ENCODE measurements around the gene NUDT9. TPM values are rescaled to one million over a fixed set of nuclear protein-coding genes. Genes with fewer than 3 reads are reported as not detected.
"Not testable (repeated sequence)": the region's sequence is repeated elsewhere in the genome, so short reads cannot be mapped to it uniquely, and the experiment has no call there.

NUDT9 gene
- total and polyA plus RNA-seq, 4 experiments from 2014 or later: 16.7 to 24.9 (median 19.7) TPM

- peaks cover 23 to 40% (median 31%) of the 10 kb centered on the region in 4 donors for H3K4me1 Mint-ChIP-seq
Observed at GRCh38 chr4:87392183-87392582, 30.2 kb upstream of the NUDT9 start.

GRCh38 chr4:87395073-87395472 lies 27.3 kb upstream of the NUDT9 start:
- ChIA-PET POLR2A (ENCODE audit: partially characterized antibody) (interaction anchor here (0.7 kb wide), 1 partner anchor 27 kb away, joined by 4 read pairs; the partner anchor contains the start of gene NUDT9), CTCF (ENCODE audit: partially characterized antibody) (interaction anchor here (1.4 kb wide), 1 partner anchor 16 kb away, joined by 4 read pairs; no protein-coding TSS in a partner anchor)
- Mint-ChIP-seq H3K4me1 (peaks cover 3 to 13% (median 7%) of the 10 kb centered on the region in 4 donors), H3K4me3 (peak overlapping the region in 4 of 8 donors; percentile 9 to 51 (median 34))
- H3K27me3 ChIP-seq (ENCODE audit: insufficient read depth, low read length); H3K36me3 ChIP-seq (ENCODE audit: insufficient read depth, low read length); DNase-seq; H3K36me3 Mint-ChIP-seq; H3K27ac Mint-ChIP-seq; H3K27ac ChIP-seq (ENCODE audit: low read depth, low read length); H3K9me3 Mint-ChIP-seq; H3K4me3 ChIP-seq (ENCODE audit: low read length in 2 of 2); H3K4me1 ChIP-seq (ENCODE audit: insufficient read depth, low read length); H3K27me3 Mint-ChIP-seq; H3K9me3 ChIP-seq (ENCODE audit: control insufficient read depth in 1 of 2, low read length in 2 of 2); intact Hi-C loops (cut with micrococcal nuclease): not testable (repeated sequence)

More at GRCh38 chr4:87392183-87392582, 30.2 kb upstream of the NUDT9 start:
- intact Hi-C loops (cut with micrococcal nuclease): loop anchor here (5.0 kb wide), 1 partner anchor 75 kb away; no protein-coding TSS in a partner anchor
- Histone ChIP-seq H3K27me3 (ENCODE audit: insufficient read depth, low read length) (no peaks in the 10 kb centered on the region), H3K4me1 (ENCODE audit: insufficient read depth, low read length) (peaks cover 29% of the 10 kb centered on the region), H3K27ac (ENCODE audit: low read depth, low read length) (no peak overlapping the region), H3K36me3 (ENCODE audit: insufficient read depth, low read length) (no peaks in the 10 kb centered on the region), H3K4me3 (ENCODE audit: low read length in 2 of 2) (no peak overlapping the region), H3K9me3 (ENCODE audit: control insufficient read depth in 1 of 2, low read length in 2 of 2) (no peaks in the 10 kb centered on the region)
- peaks cover 9 to 15% of the 10 kb centered on the region in 2 donors for H3K36me3 Mint-ChIP-seq
- peaks cover 0 to 2% (median 0%) of the 10 kb centered on the region in 8 donors for H3K9me3 Mint-ChIP-seq
- DNase-seq: no peak
- H3K27me3 Mint-ChIP-seq: no peaks in the 10 kb centered on the region
- H3K4me3 Mint-ChIP-seq: peak overlapping the region in 4 of 8 donors; percentile 5 to 99 (median 96)
- ChIA-PET CTCF (ENCODE audit: partially characterized antibody) (interaction anchor here (1.4 to 9.5 kb wide), 5 partner anchors 10 to 59 kb away, joined by 4 to 90 read pairs (median 13); partner anchors contain the start of gene NUDT9), POLR2A (ENCODE audit: partially characterized antibody) (interaction anchor here (1.3 to 3.9 kb wide), 3 partner anchors 27 to 1065 kb away, joined by 3 to 59 read pairs (median 7); partner anchors contain the start of genes HERC5 and NUDT9)
- peak overlapping the region in 2 of 7 donors; percentile 17 to 82 for H3K27ac Mint-ChIP-seq

- H3K27me3 Mint-ChIP-seq; H3K4me3 ChIP-seq (ENCODE audit: low read length in 2 of 2); H3K4me1 ChIP-seq (ENCODE audit: insufficient read depth, low read length); H3K36me3 Mint-ChIP-seq; H3K27ac Mint-ChIP-seq; H3K27ac ChIP-seq (ENCODE audit: low read depth, low read length); intact Hi-C loops (cut with micrococcal nuclease); H3K4me3 Mint-ChIP-seq; POLR2A ChIA-PET (ENCODE audit: partially characterized antibody); H3K4me1 Mint-ChIP-seq; H3K9me3 Mint-ChIP-seq; H3K36me3 ChIP-seq (ENCODE audit: insufficient read depth, low read length); H3K27me3 ChIP-seq (ENCODE audit: insufficient read depth, low read length); DNase-seq; H3K9me3 ChIP-seq (ENCODE audit: control insufficient read depth in 1 of 2, low read length in 2 of 2): not testable (repeated sequence)
- CTCF ChIA-PET (ENCODE audit: partially characterized antibody): interaction anchor here (1.7 kb wide), 1 partner anchor 20 kb away, joined by 5 read pairs; no protein-coding TSS in a partner anchor
Observed at GRCh38 chr4:87395851-87396250, 26.5 kb upstream of the NUDT9 start.

- Mint-ChIP-seq H3K4me1 (no peaks in the 10 kb centered on the region), H3K27ac (no peak overlapping the region), H3K36me3 (no peaks in the 10 kb centered on the region), H3K4me3 (no peak overlapping the region), H3K9me3 (peaks cover 0 to 3% (median 0%) of the 10 kb centered on the region in 8 donors), H3K27me3 (no peaks in the 10 kb centered on the region)
- H3K27ac ChIP-seq (ENCODE audit: low read depth, low read length): no peak overlapping the region
- intact Hi-C loops (cut with micrococcal nuclease): no loop called here
- H3K27me3 ChIP-seq (ENCODE audit: insufficient read depth, low read length): no peaks in the 10 kb centered on the region
- H3K36me3 ChIP-seq (ENCODE audit: insufficient read depth, low read length): no peaks in the 10 kb centered on the region
- ChIA-PET CTCF (ENCODE audit: partially characterized antibody) (interaction anchor here (1.3 to 1.7 kb wide), 2 partner anchors 23 kb away, joined by 3 to 7 read pairs; partner anchors contain the start of gene NUDT9), POLR2A (ENCODE audit: partially characterized antibody) (no interaction called here)
- no peak overlapping the region for H3K4me3 ChIP-seq (ENCODE audit: low read length in 2 of 2)
- no peaks in the 10 kb centered on the region for H3K9me3 ChIP-seq (ENCODE audit: control insufficient read depth in 1 of 2, low read length in 2 of 2)
- DNase-seq: no peak
- H3K4me1 ChIP-seq (ENCODE audit: insufficient read depth, low read length): no peaks in the 10 kb centered on the region
Observed at GRCh38 chr4:87399148-87399547, 23.2 kb upstream of the NUDT9 start.

DNA sequence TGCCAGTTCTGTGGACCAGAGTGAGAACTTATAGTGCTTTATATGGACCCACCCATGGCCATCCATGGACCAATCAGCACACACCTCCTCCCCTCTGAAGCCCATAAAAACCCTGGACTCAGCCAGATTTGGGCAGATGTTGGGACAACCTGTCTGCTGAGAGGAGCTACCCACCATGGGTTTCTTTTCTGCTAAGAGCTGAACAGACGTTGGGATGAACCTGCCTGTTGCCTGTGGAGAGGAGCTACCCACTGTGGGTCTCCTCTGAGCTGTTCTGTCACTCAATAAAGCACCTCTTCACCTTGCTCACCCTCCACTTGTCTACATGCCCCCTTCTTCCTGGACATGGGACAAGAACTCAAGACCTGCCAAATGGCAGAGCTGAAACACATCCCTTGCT lies 22.4 kb upstream of the NUDT9 start:
- Histone ChIP-seq H3K4me3 (ENCODE audit: low read length in 2 of 2) (no peak overlapping the region), H3K9me3 (ENCODE audit: control insufficient read depth in 1 of 2, low read length in 2 of 2) (no peaks in the 10 kb centered on the region), H3K27ac (ENCODE audit: low read depth, low read length) (no peak overlapping the region), H3K27me3 (ENCODE audit: insufficient read depth, low read length) (no peaks in the 10 kb centered on the region), H3K4me1 (ENCODE audit: insufficient read depth, low read length) (no peaks in the 10 kb centered on the region), H3K36me3 (ENCODE audit: insufficient read depth, low read length) (no peaks in the 10 kb centered on the region)
- CTCF ChIA-PET (ENCODE audit: partially characterized antibody): interaction anchor here (1.0 to 1.3 kb wide), 2 partner anchors 9 to 24 kb away, joined by 4 to 7 read pairs; partner anchors contain the start of gene HSD17B11
- POLR2A ChIA-PET (ENCODE audit: partially characterized antibody): no interaction called here
- intact Hi-C loops (cut with micrococcal nuclease): no loop called here
- Mint-ChIP-seq H3K4me3 (no peak overlapping the region), H3K27ac (no peak overlapping the region), H3K27me3 (no peaks in the 10 kb centered on the region), H3K4me1 (no peaks in the 10 kb centered on the region), H3K36me3 (no peaks in the 10 kb centered on the region), H3K9me3 (peaks cover 0 to 3% (median 0%) of the 10 kb centered on the region in 8 donors)
- no peak for DNase-seq

DNA sequence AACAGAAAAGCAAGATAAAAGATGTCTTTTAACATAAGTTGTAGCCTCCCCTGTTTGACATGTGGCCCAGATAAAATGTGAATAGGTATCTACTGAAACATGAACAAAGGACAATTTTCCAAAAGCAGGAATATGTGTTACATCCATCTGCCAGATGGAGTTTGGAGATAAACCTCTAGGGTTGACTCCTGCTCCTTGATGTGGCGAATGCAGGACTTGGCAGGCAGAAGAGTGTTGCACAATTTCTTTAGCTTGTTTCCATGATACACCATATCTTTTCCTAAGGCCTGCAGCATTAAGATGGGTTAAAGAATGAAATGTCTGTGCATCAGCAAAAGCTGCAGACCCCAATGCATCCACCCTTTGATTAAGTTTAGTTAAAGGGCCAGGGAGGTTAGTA lies 18.6 kb upstream of the NUDT9 start:
- not testable (repeated sequence) for H3K9me3 Mint-ChIP-seq

DNA sequence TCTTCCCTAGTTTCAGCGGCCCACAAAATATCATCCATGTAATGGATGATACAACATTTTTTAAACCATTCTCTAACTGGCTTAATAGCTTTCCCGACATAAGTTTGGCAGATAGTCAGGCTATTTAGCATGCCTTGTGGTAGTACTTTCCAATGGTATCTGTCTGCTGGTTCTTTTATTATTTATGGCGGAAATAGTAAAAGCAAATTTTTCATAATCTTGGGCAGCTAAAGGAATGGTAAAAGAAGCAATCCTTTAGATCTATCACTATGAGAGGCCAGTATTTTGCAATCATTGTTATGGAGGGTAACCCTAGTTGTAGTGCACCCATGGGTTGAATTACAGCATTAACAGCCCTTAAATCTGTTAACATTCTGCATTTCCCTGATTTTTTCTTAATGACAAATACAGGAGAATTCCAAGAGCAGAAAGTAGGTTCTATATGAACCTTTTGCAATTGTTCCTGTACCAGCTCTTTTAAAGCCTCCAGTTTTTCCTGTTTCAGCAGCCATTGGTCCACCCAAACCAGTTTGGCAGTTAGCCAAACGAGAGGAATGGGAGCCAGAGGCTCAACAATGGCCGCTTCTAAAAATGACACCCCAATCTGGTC lies 17.1 kb upstream of the NUDT9 start:
- peaks cover 15 to 16% of the 10 kb centered on the region in 2 donors for H3K27me3 Mint-ChIP-seq
- Histone ChIP-seq H3K27ac (ENCODE audit: low read depth, low read length) (no peak overlapping the region), H3K27me3 (ENCODE audit: insufficient read depth, low read length) (no peaks in the 10 kb centered on the region), H3K9me3 (ENCODE audit: control insufficient read depth in 1 of 2, low read length in 2 of 2) (no peaks in the 10 kb centered on the region), H3K4me1 (ENCODE audit: insufficient read depth, low read length) (peaks cover 6% of the 10 kb centered on the region), H3K36me3 (ENCODE audit: insufficient read depth, low read length) (no peaks in the 10 kb centered on the region), H3K4me3 (ENCODE audit: low read length in 2 of 2) (no peak overlapping the region)
- no peak overlapping the region for H3K27ac Mint-ChIP-seq
- H3K9me3 Mint-ChIP-seq: peaks cover 0 to 3% (median 0%) of the 10 kb centered on the region in 8 donors
- ChIA-PET CTCF (ENCODE audit: partially characterized antibody) (no interaction called here), POLR2A (ENCODE audit: partially characterized antibody) (interaction anchor here (0.6 kb wide), 1 partner anchor 16 kb away, joined by 3 read pairs; no protein-coding TSS in a partner anchor)
- DNase-seq: no peak
- no peaks in the 10 kb centered on the region for H3K36me3 Mint-ChIP-seq
- peaks cover 6 to 10% (median 8%) of the 10 kb centered on the region in 4 donors for H3K4me1 Mint-ChIP-seq
- intact Hi-C loops (cut with micrococcal nuclease): no loop called here
- no peak overlapping the region for H3K4me3 Mint-ChIP-seq

More for the DNA sequence above, 18.6 kb upstream of the NUDT9 start:
- H3K4me3 ChIP-seq (ENCODE audit: low read length in 2 of 2); H3K27me3 Mint-ChIP-seq; H3K36me3 ChIP-seq (ENCODE audit: insufficient read depth, low read length); H3K9me3 ChIP-seq (ENCODE audit: control insufficient read depth in 1 of 2, low read length in 2 of 2); H3K4me3 Mint-ChIP-seq; POLR2A ChIA-PET (ENCODE audit: partially characterized antibody); H3K27ac ChIP-seq (ENCODE audit: low read depth, low read length); H3K36me3 Mint-ChIP-seq; H3K4me1 ChIP-seq (ENCODE audit: insufficient read depth, low read length); H3K4me1 Mint-ChIP-seq; intact Hi-C loops (cut with micrococcal nuclease); H3K27ac Mint-ChIP-seq; H3K27me3 ChIP-seq (ENCODE audit: insufficient read depth, low read length); DNase-seq: not testable (repeated sequence)
- CTCF ChIA-PET (ENCODE audit: partially characterized antibody): interaction anchor here (1.5 kb wide), 1 partner anchor 19 kb away, joined by 3 read pairs; the partner anchor contains the start of gene NUDT9
